ENCODE data around the gene ARVCF.

Gene ARVCF

GRCh38 chr22:20002636-20003035, 14.0 kb downstream of the ARVCF start:
- TF ChIP-seq CTCF (IDR thresholded peaks at IDR 0.05) = no peak
- no peak for DNase-seq (ENCODE audit: low spot score)
- Histone ChIP-seq H3K4me3 (no peak overlapping the region), H3K27ac (no peak overlapping the region)

- TF ChIP-seq CTCF (IDR thresholded peaks at IDR 0.05) = no peak
- H3K4me3 ChIP-seq = no peak overlapping the region
- no peak overlapping the region for H3K27ac ChIP-seq
- DNase-seq (ENCODE audit: low spot score) = no peak
Observed at GRCh38 chr22:20002128-20002527, 14.5 kb downstream of the ARVCF start.

- TF ChIP-seq CTCF (IDR thresholded peaks at IDR 0.05) = no peak
- no peak overlapping the region for H3K4me3 ChIP-seq
- DNase-seq (ENCODE audit: low spot score) = no peak
- H3K27ac ChIP-seq = no peak overlapping the region
Observed at GRCh38 chr22:20001082-20001638, 15.5 kb downstream of the ARVCF start.

GRCh38 chr22:20000246-20001081, 16.2 kb downstream of the ARVCF start:
- Histone ChIP-seq H3K4me3 (no peak overlapping the region), H3K27ac (peak overlapping the region in 1 of 2 donors; percentile 13)
- TF ChIP-seq CTCF (IDR thresholded peaks at IDR 0.05) = no peak
- DNase-seq (ENCODE audit: low spot score) = no peak

GRCh38 chr22:19998991-19999820, 17.4 kb downstream of the ARVCF start:
- TF ChIP-seq CTCF (IDR thresholded peaks at IDR 0.05) = no peak
- no peak overlapping the region for H3K4me3 ChIP-seq
- peak overlapping the region; percentile 38 to 95 for H3K27ac ChIP-seq
- no peak for DNase-seq (ENCODE audit: low spot score)

DNA sequence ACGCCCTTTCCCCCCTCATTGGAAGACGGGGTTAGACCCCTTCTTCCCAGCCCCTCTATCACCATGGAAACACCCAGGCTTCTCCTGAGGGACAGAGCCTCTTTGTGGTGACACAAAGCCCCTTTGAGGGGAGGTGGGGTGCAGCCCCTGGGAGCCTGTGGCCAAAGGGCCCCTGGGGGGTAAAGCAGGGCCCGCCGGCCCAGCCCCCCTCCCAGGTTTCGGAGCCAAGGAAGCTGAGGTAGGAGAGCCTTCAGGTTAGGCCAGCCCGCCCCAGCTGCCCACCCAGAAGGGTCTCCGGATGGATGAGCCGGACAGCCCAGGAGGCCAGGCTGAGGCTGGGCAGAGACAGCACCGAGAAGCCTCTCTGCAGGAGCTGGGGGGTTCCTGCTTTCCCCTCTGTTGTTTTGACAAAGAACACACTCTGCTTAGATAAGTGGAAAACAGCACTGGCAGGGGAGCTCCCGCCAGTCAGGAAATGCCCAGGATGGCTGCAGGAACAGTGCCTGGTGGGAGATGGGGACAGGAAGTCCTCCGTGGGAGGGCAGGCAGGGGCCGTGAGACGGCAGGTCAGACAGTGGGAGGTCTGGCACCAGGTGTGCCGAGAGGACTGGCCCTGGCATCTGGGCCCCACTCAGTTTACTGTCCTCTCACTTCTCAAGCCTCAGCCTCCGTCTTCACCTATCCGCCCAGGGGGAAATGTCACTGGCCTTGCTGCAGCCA, 18.2 kb downstream of the ARVCF start:
- no peak for TF ChIP-seq CTCF (IDR thresholded peaks at IDR 0.05)
- DNase-seq (ENCODE audit: low spot score) = no peak
- H3K27ac ChIP-seq = peak overlapping the region; percentile 38 to 95
- H3K4me3 ChIP-seq = no peak overlapping the region

All from coronary artery (tissue), 2 donors.